Measurements from ENCODE around the gene AUNIP.

Gene AUNIP, protein sequence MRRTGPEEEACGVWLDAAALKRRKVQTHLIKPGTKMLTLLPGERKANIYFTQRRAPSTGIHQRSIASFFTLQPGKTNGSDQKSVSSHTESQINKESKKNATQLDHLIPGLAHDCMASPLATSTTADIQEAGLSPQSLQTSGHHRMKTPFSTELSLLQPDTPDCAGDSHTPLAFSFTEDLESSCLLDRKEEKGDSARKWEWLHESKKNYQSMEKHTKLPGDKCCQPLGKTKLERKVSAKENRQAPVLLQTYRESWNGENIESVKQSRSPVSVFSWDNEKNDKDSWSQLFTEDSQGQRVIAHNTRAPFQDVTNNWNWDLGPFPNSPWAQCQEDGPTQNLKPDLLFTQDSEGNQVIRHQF

DNA sequence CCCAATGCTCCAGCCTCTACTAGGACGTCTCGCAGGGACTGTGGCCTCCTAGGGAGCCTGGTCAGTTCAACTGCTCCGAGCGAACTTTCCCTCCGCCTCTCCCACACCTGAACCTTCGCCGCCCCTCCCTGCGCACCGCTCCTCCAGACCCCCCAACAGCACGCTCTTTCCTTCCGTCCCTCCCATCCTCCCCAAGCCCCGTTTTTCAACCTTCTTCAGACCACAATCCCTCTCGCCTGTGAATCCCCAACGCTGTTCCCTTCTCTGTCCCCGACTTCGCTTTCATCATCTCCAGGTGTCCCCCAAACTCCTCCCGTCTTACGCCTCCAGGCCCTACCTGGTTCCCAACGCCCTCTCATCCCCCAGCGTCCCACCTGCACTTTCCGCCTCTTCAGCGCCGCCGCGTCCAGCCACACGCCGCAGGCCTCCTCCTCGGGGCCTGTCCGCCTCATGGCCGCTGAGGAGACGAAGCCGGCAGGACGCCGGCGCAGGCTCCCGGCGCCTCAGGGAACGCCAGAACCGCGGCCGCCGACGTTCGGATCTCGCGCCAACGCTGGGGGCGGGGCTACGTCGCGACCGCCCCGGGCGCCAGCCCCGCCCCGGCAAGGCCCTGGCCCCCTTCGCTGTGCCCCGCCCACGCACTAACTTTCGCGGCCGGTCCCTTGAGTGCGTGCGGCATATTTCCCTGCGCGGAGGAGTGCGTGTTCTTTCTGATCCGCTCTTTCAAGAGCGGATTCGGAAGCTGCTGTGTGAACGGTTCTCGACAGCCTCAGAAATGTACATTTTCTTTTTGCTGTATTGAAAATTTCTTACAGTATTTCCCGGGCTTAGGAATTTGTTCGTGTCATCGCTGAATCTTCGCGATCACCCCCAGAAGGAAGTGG lies at the start of gene AUNIP:
Gene AUNIP, minus strand, starts transcription at position 552 of the 884 bp plus-strand sequence. Its CDS starts 100 bp downstream, at position 452.
- ChIA-PET POLR2A (interaction anchor here (0.7 to 0.8 kb wide), 2 partner anchors 14 to 36 kb away, joined by 3 to 4 read pairs; no protein-coding TSS in a partner anchor), CTCF (no interaction called here)
- peak within 1 kb of the TSS; percentile 71 for H3K27ac ChIP-seq (ENCODE audit: extremely low read depth, low read depth, low read length)
- H3K4me1 ChIP-seq (ENCODE audit: control insufficient read depth, insufficient read depth, low read length): no peaks in the 10 kb centered on the region; the same call in 1 of the 2 replicates
- peak within 1 kb of the TSS; percentile 83 for H3K4me3 ChIP-seq (ENCODE audit: low read depth, low read length)
- peaks cover 0 to 22% of the 10 kb centered on the region in 2 experiments; a peak in 2 of 3 replicates for H3K36me3 ChIP-seq (ENCODE audit: control insufficient read depth in 2 of 2, insufficient read depth in 1 of 2, low read length in 2 of 2)
- no peaks in the 10 kb centered on the region for H3K9me3 ChIP-seq (ENCODE audit: control insufficient read depth, insufficient read depth, low read depth, low read length)
- TF ChIP-seq ZNF211 (tag by site-specific recombination; IDR thresholded peaks at IDR 0.05; ENCODE audit: low read depth): no peak
- TF ChIP-seq ZNF571 (tag by site-specific recombination; IDR thresholded peaks at IDR 0.05): no peak
- TF ChIP-seq ZNF560 (tag by site-specific recombination; IDR thresholded peaks at IDR 0.05; ENCODE audit: borderline replicate concordance): no peak
- peak; percentile 61 for TF ChIP-seq ZNF423 (tag by site-specific recombination; IDR thresholded peaks at IDR 0.05)
- TF ChIP-seq ZNF704 (tag by site-specific recombination; IDR thresholded peaks at IDR 0.05): peak; percentile 91
- TF ChIP-seq ZNF335 (tag by site-specific recombination; conservative IDR thresholded peaks at IDR 0.05): peak; percentile 97
- TF ChIP-seq ZNF580 (tag by site-specific recombination; IDR thresholded peaks at IDR 0.05): peak; percentile 75; the same call in 1 of the 2 replicates
- TF ChIP-seq ZNF138 (tag by site-specific recombination; IDR thresholded peaks at IDR 0.05; ENCODE audit: borderline replicate concordance): no peak
- TF ChIP-seq ZNF157 (tag by site-specific recombination; IDR thresholded peaks at IDR 0.05): no peak
- TF ChIP-seq ZNF585B (tag by site-specific recombination; IDR thresholded peaks at IDR 0.05): no peak; the same call in 1 of the 2 replicates
- TF ChIP-seq EGR2 (tag by site-specific recombination; IDR thresholded peaks at IDR 0.05; ENCODE audit: low read depth): peak; percentile 85
- peak; percentile 74 for TF ChIP-seq PRDM1 (tag by site-specific recombination; IDR thresholded peaks at IDR 0.05)
- peak; percentile 95; the same call in 1 of the 2 replicates for TF ChIP-seq ZNF391 (tag by site-specific recombination; IDR thresholded peaks at IDR 0.05; ENCODE audit: borderline replicate concordance, low read depth)
- peak; percentile 88 for TF ChIP-seq ZEB2 (tag by site-specific recombination; IDR thresholded peaks at IDR 0.05)
- no peak for TF ChIP-seq ZNF830 (tag by site-specific recombination; IDR thresholded peaks at IDR 0.05; ENCODE audit: low read depth)
- peak; percentile 50 for TF ChIP-seq ZNF366 (tag by site-specific recombination; conservative IDR thresholded peaks at IDR 0.05)
- TF ChIP-seq ZBTB48 (tag by site-specific recombination; IDR thresholded peaks at IDR 0.05): peak; percentile 99
- TF ChIP-seq ZNF792 (tag by site-specific recombination; IDR thresholded peaks at IDR 0.05): peak; percentile 29; the same call in 1 of the 2 replicates
- TF ChIP-seq ZNF133 (tag by site-specific recombination; IDR thresholded peaks at IDR 0.05): peak; percentile 34; the same call in 1 of the 2 replicates
- no peak for TF ChIP-seq SCRT2 (tag by site-specific recombination; IDR thresholded peaks at IDR 0.05)
- TF ChIP-seq, protein P1, sequence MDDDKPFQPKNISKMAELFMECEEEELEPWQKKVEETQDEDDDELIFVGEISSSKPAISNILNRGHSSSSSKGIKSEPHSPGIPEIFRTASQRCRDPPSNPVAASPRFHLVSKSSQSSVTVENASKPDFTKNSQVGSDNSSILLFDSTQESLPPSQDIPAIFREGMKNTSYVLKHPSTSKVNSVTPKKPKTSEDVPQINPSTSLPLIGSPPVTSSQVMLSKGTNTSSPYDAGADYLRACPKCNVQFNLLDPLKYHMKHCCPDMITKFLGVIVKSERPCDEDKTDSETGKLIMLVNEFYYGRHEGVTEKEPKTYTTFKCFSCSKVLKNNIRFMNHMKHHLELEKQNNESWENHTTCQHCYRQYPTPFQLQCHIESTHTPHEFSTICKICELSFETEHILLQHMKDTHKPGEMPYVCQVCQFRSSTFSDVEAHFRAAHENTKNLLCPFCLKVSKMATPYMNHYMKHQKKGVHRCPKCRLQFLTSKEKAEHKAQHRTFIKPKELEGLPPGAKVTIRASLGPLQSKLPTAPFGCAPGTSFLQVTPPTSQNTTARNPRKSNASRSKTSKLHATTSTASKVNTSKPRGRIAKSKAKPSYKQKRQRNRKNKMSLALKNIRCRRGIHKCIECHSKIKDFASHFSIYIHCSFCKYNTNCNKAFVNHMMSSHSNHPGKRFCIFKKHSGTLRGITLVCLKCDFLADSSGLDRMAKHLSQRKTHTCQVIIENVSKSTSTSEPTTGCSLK (tag by site-specific recombination; IDR thresholded peaks at IDR 0.05): no peak
- TF ChIP-seq ZNF292 (tag by site-specific recombination; IDR thresholded peaks at IDR 0.05; ENCODE audit: borderline replicate concordance, low read depth): no peak
- peak; percentile 79 for TF ChIP-seq KLF9 (tag by site-specific recombination; IDR thresholded peaks at IDR 0.05; ENCODE audit: low read depth)
- peak; percentile 51 for TF ChIP-seq REST (tag by site-specific recombination; IDR thresholded peaks at IDR 0.05)
- no peak for TF ChIP-seq ZNF112 (tag by site-specific recombination; IDR thresholded peaks at IDR 0.05)
- peak; percentile 66; the same call in 1 of the 2 replicates for TF ChIP-seq GLIS1 (tag by site-specific recombination; IDR thresholded peaks at IDR 0.05)
- TF ChIP-seq ZNF596 (tag by site-specific recombination; IDR thresholded peaks at IDR 0.05): no peak
